SK-N-MC (cell line): ENCODE data around the gene SIGLEC11.

Source experiments
- EZH2 ChIP-seq: fragments of 200-600 bp; sonication (generic); IDR thresholded peaks from one replicate; pipeline ENCODE4 v1.6.1; 2017; ENCODE audit warnings: antibody characterized with exemption
- FOXP2 ChIP-seq: optimal IDR thresholded peaks from 2 replicates; pipeline ENCODE3; 2011; ENCODE audit warnings: mild to moderate bottlenecking, moderate library complexity; ENCODE audit not compliant: insufficient read depth; ENCODE audit errors: extremely low read length, control extremely low read depth
- POLR2AphosphoS5 ChIP-seq: IDR thresholded peaks from 2 replicates; pipeline ENCODE4 v1.6.1; 2012; ENCODE audit warnings: mild to moderate bottlenecking, low read depth, low read length, borderline replicate concordance

- TF ChIP-seq POLR2AphosphoS5 (no peak), EZH2 (no peak), FOXP2 (no peak)
Measured at GRCh38 chr19:49913720-49914119, 47.3 kb downstream of the SIGLEC11 start.
